Stomach smooth muscle (tissue), 2 donors: ENCODE data around the gene EVA1A.
"Not testable (repeated sequence)": the region's sequence is repeated elsewhere in the genome, so short reads cannot be mapped to it uniquely, and the experiment has no call there.

ENCODE experiments used
- H3K27ac ChIP-seq: one replicate; pipeline ENCODE4 v1.7.0; 2013; ENCODE audit warnings: mild to moderate bottlenecking, low read length, inconsistent platforms
- H3K27me3 ChIP-seq, 2 donors: one replicate each; pipeline ENCODE4 v1.7.0; 2013; ENCODE audit warnings: low read length in 2 of 2; ENCODE audit not compliant: insufficient read depth in 2 of 2, control insufficient read depth in 1 of 2
- H3K36me3 ChIP-seq, 2 donors: one replicate each; pipeline ENCODE4 v1.7.0; 2013; ENCODE audit warnings: low read length in 2 of 2; ENCODE audit not compliant: control insufficient read depth in 2 of 2, insufficient read depth in 2 of 2
- H3K4me1 ChIP-seq: one replicate; pipeline ENCODE4 v1.7.0; 2013; ENCODE audit warnings: low read length; ENCODE audit not compliant: control insufficient read depth, insufficient read depth
- H3K4me3 ChIP-seq, 2 donors: one replicate each; pipeline ENCODE4 v1.7.0; 2013; ENCODE audit warnings: low read length in 2 of 2
- H3K9ac ChIP-seq, 2 donors: one replicate each; pipeline ENCODE4 v1.7.0; 2013; ENCODE audit warnings: low read length in 2 of 2, mild to moderate bottlenecking in 1 of 2
- H3K9me3 ChIP-seq, 2 donors: one replicate each; pipeline ENCODE4 v1.7.0; 2013; ENCODE audit warnings: low read length in 2 of 2; ENCODE audit not compliant: control insufficient read depth in 2 of 2
- donor health status: healthy.
- donor health status: Pancreatic carcinoma.

Gene EVA1A

DNA sequence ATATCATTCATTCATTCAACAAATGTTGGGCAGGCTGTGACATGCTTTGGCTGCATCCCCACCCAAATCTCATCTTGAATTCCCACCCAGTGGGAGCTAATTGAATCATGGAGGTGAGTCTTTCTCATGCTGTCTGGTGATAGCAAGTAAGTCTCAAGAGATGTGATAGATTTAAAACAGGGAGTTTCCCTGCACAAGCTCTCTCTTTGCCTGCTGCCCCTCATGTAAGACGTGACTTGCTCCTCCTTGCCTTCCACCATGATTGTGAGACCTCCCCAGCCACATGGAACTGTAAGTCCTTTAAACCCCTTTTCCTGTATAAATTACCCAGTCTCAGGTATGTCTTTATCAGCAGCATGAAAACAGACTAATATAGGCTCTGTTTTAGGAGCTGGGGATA is 83.0 kb downstream of the EVA1A start:
- not testable (repeated sequence) for H3K4me3 ChIP-seq, H3K27me3 ChIP-seq, H3K27ac ChIP-seq, H3K9me3 ChIP-seq, H3K36me3 ChIP-seq, H3K9ac ChIP-seq, H3K4me1 ChIP-seq

- Histone ChIP-seq H3K9ac (no peak overlapping the region), H3K9me3 (peaks cover 0 to 2% of the 10 kb centered on the region in 2 donors), H3K4me1 (no peaks in the 10 kb centered on the region), H3K36me3 (no peaks in the 10 kb centered on the region), H3K27ac (no peak overlapping the region), H3K4me3 (no peak overlapping the region), H3K27me3 (no peaks in the 10 kb centered on the region)
Measured at GRCh38 chr2:75476761-75477160, 84.0 kb downstream of the EVA1A start.

- Histone ChIP-seq H3K27ac (no peak overlapping the region), H3K27me3 (no peaks in the 10 kb centered on the region), H3K4me1 (no peaks in the 10 kb centered on the region), H3K9me3 (peaks cover 0 to 4% of the 10 kb centered on the region in 2 donors), H3K9ac (no peak overlapping the region), H3K4me3 (no peak overlapping the region), H3K36me3 (no peaks in the 10 kb centered on the region)
Measured at GRCh38 chr2:75475976-75476375, 84.8 kb downstream of the EVA1A start.

GRCh38 chr2:75475049-75475448 is 85.7 kb downstream of the EVA1A start:
- Histone ChIP-seq H3K4me1 (no peaks in the 10 kb centered on the region), H3K9ac (no peak overlapping the region), H3K9me3 (peaks cover 0 to 4% of the 10 kb centered on the region in 2 donors), H3K36me3 (no peaks in the 10 kb centered on the region), H3K27me3 (no peaks in the 10 kb centered on the region), H3K4me3 (no peak overlapping the region), H3K27ac (no peak overlapping the region)

- no peak overlapping the region for H3K4me3 ChIP-seq
- H3K9ac ChIP-seq: no peak overlapping the region
- no peaks in the 10 kb centered on the region for H3K36me3 ChIP-seq
- H3K27me3 ChIP-seq: no peaks in the 10 kb centered on the region
- H3K27ac ChIP-seq: no peak overlapping the region
- no peaks in the 10 kb centered on the region for H3K4me1 ChIP-seq
- peaks cover 0 to 4% of the 10 kb centered on the region in 2 donors for H3K9me3 ChIP-seq
Measured at GRCh38 chr2:75474115-75474514, 86.6 kb downstream of the EVA1A start.

- H3K9me3 ChIP-seq: peaks cover 0 to 3% of the 10 kb centered on the region in 2 donors
- H3K4me3 ChIP-seq: no peak overlapping the region
- H3K27me3 ChIP-seq: peaks cover 0 to 2% of the 10 kb centered on the region in 2 donors
- no peaks in the 10 kb centered on the region for H3K36me3 ChIP-seq
- H3K9ac ChIP-seq: no peak overlapping the region
- H3K4me1 ChIP-seq: no peaks in the 10 kb centered on the region
- no peak overlapping the region for H3K27ac ChIP-seq
Measured at GRCh38 chr2:75466708-75467311, 93.9 kb downstream of the EVA1A start.

- Histone ChIP-seq H3K9me3 (no peaks in the 10 kb centered on the region), H3K9ac (no peak overlapping the region), H3K4me1 (no peaks in the 10 kb centered on the region), H3K36me3 (no peaks in the 10 kb centered on the region), H3K27ac (no peak overlapping the region), H3K27me3 (peaks cover 0 to 2% of the 10 kb centered on the region in 2 donors), H3K4me3 (no peak overlapping the region)
Measured at GRCh38 chr2:75465317-75465984, 95.3 kb downstream of the EVA1A start.

- Histone ChIP-seq H3K36me3 (no peaks in the 10 kb centered on the region), H3K27me3 (peaks cover 0 to 2% of the 10 kb centered on the region in 2 donors), H3K27ac (no peak overlapping the region), H3K9me3 (no peaks in the 10 kb centered on the region), H3K4me1 (no peaks in the 10 kb centered on the region), H3K9ac (no peak overlapping the region), H3K4me3 (no peak overlapping the region)
Measured at GRCh38 chr2:75464348-75464946, 96.3 kb downstream of the EVA1A start.

DNA sequence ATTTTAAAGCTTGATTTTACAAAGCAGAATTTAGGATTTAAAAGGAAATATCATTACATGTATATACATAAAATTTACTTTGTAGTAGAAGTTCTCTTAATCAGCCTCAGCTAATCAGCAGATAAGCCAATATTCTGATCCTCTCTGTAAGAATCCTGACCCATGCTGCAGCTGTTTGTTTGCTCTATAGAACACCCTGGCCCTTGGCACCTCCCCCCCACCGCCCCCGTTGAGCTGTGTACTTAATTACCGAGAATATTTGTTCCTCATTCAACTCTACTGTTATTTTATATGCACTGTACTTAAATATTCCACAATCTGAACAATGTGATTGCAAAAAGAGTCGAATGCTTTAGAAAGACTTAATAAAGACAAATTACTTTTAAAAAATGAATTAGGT is 98.0 kb downstream of the EVA1A start:
- no peaks in the 10 kb centered on the region for H3K4me1 ChIP-seq
- no peak overlapping the region for H3K27ac ChIP-seq
- no peak overlapping the region for H3K9ac ChIP-seq
- H3K27me3 ChIP-seq: peaks cover 0 to 2% of the 10 kb centered on the region in 2 donors
- H3K9me3 ChIP-seq: no peaks in the 10 kb centered on the region
- no peaks in the 10 kb centered on the region for H3K36me3 ChIP-seq
- H3K4me3 ChIP-seq: no peak overlapping the region

GRCh38 chr2:75462206-75462605 is 98.5 kb downstream of the EVA1A start:
- Histone ChIP-seq H3K4me3 (no peak overlapping the region), H3K27me3 (peaks cover 0 to 2% of the 10 kb centered on the region in 2 donors), H3K9me3 (no peaks in the 10 kb centered on the region), H3K27ac (no peak overlapping the region), H3K4me1 (no peaks in the 10 kb centered on the region), H3K9ac (no peak overlapping the region), H3K36me3 (no peaks in the 10 kb centered on the region)

DNA sequence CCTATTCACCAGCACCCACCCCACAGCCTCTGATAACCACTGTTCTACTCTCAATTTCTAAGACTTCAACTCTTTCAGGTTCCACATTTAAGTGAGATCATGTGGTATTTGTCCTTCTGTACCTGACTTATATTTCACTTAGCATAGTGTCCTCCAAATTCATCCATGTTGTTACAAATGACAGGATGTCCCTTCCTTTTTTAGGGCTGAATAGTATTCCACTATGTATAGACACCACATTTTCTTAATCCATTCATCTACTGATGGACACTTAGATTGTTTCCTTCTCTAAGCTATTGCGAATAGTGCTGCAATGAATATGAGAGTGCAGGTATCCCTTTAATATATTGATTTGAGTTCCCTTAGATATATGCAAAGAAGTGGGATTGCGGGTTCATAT is 100.1 kb downstream of the EVA1A start:
- Histone ChIP-seq H3K27me3 (peaks cover 0 to 2% of the 10 kb centered on the region in 2 donors), H3K27ac (no peak overlapping the region)

More for the DNA sequence above, 100.1 kb downstream of the EVA1A start:
- Histone ChIP-seq H3K4me1 (no peaks in the 10 kb centered on the region), H3K9ac (no peak overlapping the region), H3K9me3 (no peaks in the 10 kb centered on the region), H3K36me3 (no peaks in the 10 kb centered on the region), H3K4me3 (no peak overlapping the region)
